Keratinocyte (primary cell): Measurements from ENCODE around the gene GIN1. TPM values are rescaled to one million over a fixed set of nuclear protein-coding genes. Genes with fewer than 3 reads are reported as not detected.

Experiments used
- DNase-seq: peaks from one replicate; pipeline ENCODE4 v3.0.0-alpha.2; 2011; ENCODE audit warnings: low read depth, missing footprints, low spot score
- FAIRE-seq: peaks from 2 replicates; lab custom pipeline; 2011; peaks lifted over from hg19 to GRCh38; lab: Jason Lieb, UNC
- H2AFZ ChIP-seq: 2 replicates; pipeline ENCODE4 v1.6.0; 2012; ENCODE audit warnings: low read length, control low read depth, inconsistent platforms; ENCODE audit not compliant: control insufficient read depth
- H3K27ac ChIP-seq: 2 replicates; pipeline ENCODE4 v1.5.1; 2011; ENCODE audit warnings: low read length; ENCODE audit not compliant: control insufficient read depth, insufficient read depth
- H3K27me3 ChIP-seq: 3 replicates; pipeline ENCODE4 v1.6.0; 2011; ENCODE audit warnings: low read length; ENCODE audit not compliant: control insufficient read depth, insufficient read depth; ENCODE audit errors: extremely low read depth
- H3K36me3 ChIP-seq, 2 experiments: 2 replicates in 1 of 2; 3 replicates in 1 of 2; pipeline ENCODE4 v1.5.1; 2011; ENCODE audit warnings: low read length in 2 of 2, mild to moderate bottlenecking in 1 of 2; ENCODE audit not compliant: control insufficient read depth in 2 of 2, insufficient read depth in 2 of 2; ENCODE audit errors: extremely low read depth in 1 of 2
- H3K4me1 ChIP-seq: 3 replicates; pipeline ENCODE4 v1.5.1; 2011; ENCODE audit warnings: low read length; ENCODE audit not compliant: control insufficient read depth, insufficient read depth; ENCODE audit errors: extremely low read depth
- H3K4me2 ChIP-seq: 3 replicates; pipeline ENCODE4 v1.6.0; 2011; ENCODE audit warnings: low read depth, low read length; ENCODE audit not compliant: control insufficient read depth, insufficient read depth; ENCODE audit errors: extremely low read depth
- H3K4me3 ChIP-seq, 3 experiments: fragments of 200-600 bp in 1 of 3; sonication (generic) in 1 of 3; 2 replicates in 2 of 3; 3 replicates in 1 of 3; pipeline ENCODE4 v1.5.1; 2011 to 2016; ENCODE audit warnings: low read length in 3 of 3, mild to moderate bottlenecking in 3 of 3, control low read depth in 2 of 3, inconsistent platforms in 1 of 3, low read depth in 1 of 3, mixed read lengths in 1 of 3, mixed run types in 1 of 3, moderate library complexity in 1 of 3; ENCODE audit not compliant: control insufficient read depth in 2 of 3, insufficient read depth in 2 of 3; ENCODE audit errors: extremely low read depth in 1 of 3
- H3K79me2 ChIP-seq: 2 replicates; pipeline ENCODE4 v1.6.0; 2012; ENCODE audit warnings: low read length; ENCODE audit not compliant: control insufficient read depth, insufficient read depth
- H3K9ac ChIP-seq: 3 replicates; pipeline ENCODE4 v1.6.0; 2011; ENCODE audit warnings: low read length; ENCODE audit not compliant: control insufficient read depth, insufficient read depth; ENCODE audit errors: extremely low read depth
- H3K9me1 ChIP-seq: 3 replicates; pipeline ENCODE4 v1.6.0; 2011; ENCODE audit warnings: low read length; ENCODE audit not compliant: control insufficient read depth, insufficient read depth; ENCODE audit errors: extremely low read depth
- H3K9me3 ChIP-seq: 2 replicates; pipeline ENCODE4 v1.5.1; 2012; ENCODE audit warnings: low read depth, low read length; ENCODE audit not compliant: control insufficient read depth
- H4K20me1 ChIP-seq: 3 replicates; pipeline ENCODE4 v1.6.0; 2011; ENCODE audit warnings: low read length; ENCODE audit not compliant: control insufficient read depth, insufficient read depth; ENCODE audit errors: extremely low read depth
- CTCF ChIP-seq, 3 experiments: IDR thresholded peaks in 1 of 3; conservative IDR thresholded peaks in 1 of 3; optimal IDR thresholded peaks in 1 of 3; 2 replicates in 2 of 3; 3 replicates in 1 of 3; pipeline versions ENCODE3 to v1.5.1; 2011; ENCODE audit warnings: low read length in 3 of 3, mild to moderate bottlenecking in 3 of 3, moderate library complexity in 2 of 3, control low read depth in 1 of 3, inconsistent platforms in 1 of 3; ENCODE audit not compliant: insufficient read depth in 2 of 3; ENCODE audit errors: extremely low read depth in 1 of 3
- EZH2 ChIP-seq: IDR thresholded peaks from one replicate; pipeline ENCODE4 v1.6.1; 2012; ENCODE audit warnings: inconsistent platforms, mild to moderate bottlenecking, low read length, moderate library complexity
- dilution Hi-C: fragments of 300-500 bp; cut with MboI; formaldehyde crosslinking; loops from one replicate; pipeline ENCODE4 v1.7.0; 2020; ENCODE audit warnings: low sequenced_read_pairs; ENCODE audit not compliant: extremely low pct_ligation_motif_present
- polyA plus RNA-seq, 5 experiments: library from polyadenylated mRNA; depleted of rRNA in 3 of 5; stranded (reverse) in 3 of 5; stranded (forward) in 1 of 5; unstranded in 1 of 5; fragments of >200 nt; gene quantifications; 1 replicate in 1 of 5; 2 replicates in 3 of 5; 3 replicates in 1 of 5; pipeline versions ENCODE4 v1.2.1 to v1.2.3, GENCODE V29; 2011 to 2012; ENCODE audit warnings: missing spikeins in 2 of 5, low read depth in 1 of 5, low replicate concordance in 1 of 5

Gene GIN1
- polyA plus RNA-seq, 1 donor (not counting 4 experiments of a cell fraction or from before 2014, with no cell fraction given): 8.9 TPM

DNA sequence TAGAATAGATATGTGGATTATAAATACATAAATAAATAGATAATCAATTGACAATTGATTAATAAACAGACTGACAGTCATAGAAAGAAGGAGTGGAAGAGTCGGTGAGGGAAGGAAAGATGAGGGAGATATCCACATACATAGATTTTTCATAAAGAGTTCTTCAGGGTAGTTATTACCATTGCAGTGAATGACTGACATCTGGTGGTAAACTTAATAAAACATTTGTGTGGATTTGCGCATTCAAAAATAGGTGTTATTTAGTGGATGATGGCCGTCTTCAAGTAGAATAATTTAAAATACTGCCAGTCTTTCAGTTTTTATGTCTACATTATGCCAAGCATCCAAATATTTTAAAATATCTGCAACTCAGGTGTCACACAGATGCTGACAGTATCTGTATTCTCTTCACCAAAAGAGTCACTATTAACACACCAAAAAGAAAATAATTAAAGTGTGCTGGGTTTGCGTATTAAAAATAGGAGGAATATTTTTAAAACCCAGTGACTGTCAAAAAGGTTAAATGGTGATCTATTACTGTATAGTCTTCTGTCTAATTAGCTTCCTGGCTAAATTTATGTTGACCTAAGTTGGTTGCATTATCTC, 78.8 kb downstream of the GIN1 start:
- no peaks in the 10 kb centered on the region for H3K79me2 ChIP-seq
- no peaks in the 10 kb centered on the region for H3K9me1 ChIP-seq
- H3K4me1 ChIP-seq: no peaks in the 10 kb centered on the region
- H3K9me3 ChIP-seq: no peaks in the 10 kb centered on the region
- H3K4me3 ChIP-seq: no peak overlapping the region
- H4K20me1 ChIP-seq: no peaks in the 10 kb centered on the region
- DNase-seq (no peak), FAIRE-seq (no peak)
- no peaks in the 10 kb centered on the region for H3K36me3 ChIP-seq
- no peak overlapping the region for H2AFZ ChIP-seq
- H3K27ac ChIP-seq: no peak overlapping the region
- dilution Hi-C loops: no loop called here
- TF ChIP-seq CTCF (optimal IDR thresholded peaks at IDR 0.05 in 1 of 3, IDR thresholded peaks at IDR 0.05 in 1 of 3, conservative IDR thresholded peaks at IDR 0.05 in 1 of 3; ENCODE audit: extremely low read depth in 1 of 3, insufficient read depth in 2 of 3, low read length in 3 of 3) (peak in 1 of 3 experiments; percentile 14), EZH2 (no peak)
- no peaks in the 10 kb centered on the region for H3K27me3 ChIP-seq
- H3K9ac ChIP-seq: no peak overlapping the region
- no peak overlapping the region for H3K4me2 ChIP-seq

- Histone ChIP-seq H3K4me3 (no peak overlapping the region), H4K20me1 (no peaks in the 10 kb centered on the region), H2AFZ (no peak overlapping the region), H3K36me3 (no peaks in the 10 kb centered on the region), H3K9ac (no peak overlapping the region), H3K79me2 (no peaks in the 10 kb centered on the region), H3K4me2 (no peak overlapping the region), H3K27me3 (no peaks in the 10 kb centered on the region), H3K27ac (no peak overlapping the region), H3K9me3 (no peaks in the 10 kb centered on the region), H3K9me1 (no peaks in the 10 kb centered on the region), H3K4me1 (no peaks in the 10 kb centered on the region)
- no peak for DNase-seq
- FAIRE-seq: no peak
- dilution Hi-C loops: no loop called here
- TF ChIP-seq CTCF (optimal IDR thresholded peaks at IDR 0.05 in 1 of 3, IDR thresholded peaks at IDR 0.05 in 1 of 3, conservative IDR thresholded peaks at IDR 0.05 in 1 of 3; ENCODE audit: extremely low read depth in 1 of 3, insufficient read depth in 2 of 3, low read length in 3 of 3) (no peak), EZH2 (no peak)
These were observed 82.1 kb downstream of the GIN1 start for GRCh38 chr5:103037673-103038455.
